ENCODE results near the gene TRERF1. TPM values are rescaled to one million over a fixed set of nuclear protein-coding genes. Genes with fewer than 3 reads are reported as not detected.

The TRERF1 gene
- total and polyA plus RNA-seq, 2 of the 8 experiments (the other 6 are each of a cell fraction or from before 2014, with no cell fraction given) = 10.8 to 21.5 TPM

DNA sequence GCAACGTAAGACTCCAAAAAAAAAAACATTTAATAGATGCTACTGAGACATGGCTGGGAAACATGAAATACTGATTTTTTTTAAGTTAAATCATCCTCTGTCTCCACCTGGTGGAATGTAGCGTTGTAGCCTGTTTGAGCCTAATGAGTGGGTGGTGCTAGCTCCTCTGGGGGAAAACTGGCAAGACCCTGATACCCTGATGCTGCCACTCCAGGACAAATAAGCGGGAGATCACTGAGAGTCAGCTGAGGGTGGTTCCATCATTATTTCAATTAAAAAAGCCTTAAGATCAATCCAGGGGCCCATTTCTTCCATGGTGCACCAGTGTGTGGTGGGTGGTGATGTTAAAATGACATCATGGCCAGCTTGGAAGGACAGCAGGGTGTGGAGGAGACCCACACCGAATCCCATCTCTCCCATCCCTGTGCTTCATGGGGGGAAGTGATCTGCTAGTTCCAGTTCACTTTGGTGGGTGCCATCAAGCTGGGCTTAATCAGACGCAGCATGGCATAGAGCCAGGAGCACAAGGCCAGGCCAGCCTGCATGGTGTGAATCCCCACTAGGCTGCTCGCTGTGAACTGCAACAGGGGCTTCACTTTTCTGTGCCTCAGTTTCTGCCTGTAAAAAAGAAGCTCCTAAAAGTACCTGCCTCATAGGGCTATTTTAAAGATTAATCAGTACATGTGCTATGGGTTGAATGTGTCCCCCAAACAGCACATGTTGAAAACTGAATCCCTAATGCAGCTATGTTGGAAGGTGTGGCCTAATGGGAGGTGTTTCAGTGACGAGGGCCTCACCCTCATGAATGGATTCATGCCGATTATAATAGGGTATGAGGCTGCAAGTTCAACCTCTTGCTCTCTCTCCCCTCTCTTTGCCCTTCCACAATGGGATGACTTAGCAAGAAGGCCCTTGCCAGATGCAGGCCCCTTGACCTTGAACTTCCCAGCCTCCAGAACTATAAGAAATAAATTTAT, 221.1 kb downstream of the TRERF1 start:
- no peak overlapping the region for H3K14ac ChIP-seq (ENCODE audit: insufficient read length)
- DNase-seq (ENCODE audit: low read depth in 1 of 2, low spot score in 2 of 2) (no peak), FAIRE-seq (no peak)
- H2AFZ ChIP-seq (ENCODE audit: low read length) = no peak overlapping the region
- TF ChIP-seq NRF1 (IDR thresholded peaks at IDR 0.05; ENCODE audit: low read depth, low read length) (no peak), RAD21 (IDR thresholded peaks at IDR 0.05 in 1 of 2, conservative IDR thresholded peaks at IDR 0.05 in 1 of 2; ENCODE audit: low read depth in 2 of 2, low read length in 2 of 2) (peak; percentile 35 to 50), CBX8 (IDR thresholded peaks at IDR 0.05; ENCODE audit: borderline replicate concordance, low read depth, low read length) (no peak), CTCF (IDR thresholded peaks at IDR 0.05; ENCODE audit: control extremely low read depth in 1 of 3, insufficient read depth in 1 of 3, low read depth in 1 of 3, low read length in 3 of 3) (peak; percentile 2 to 46 (median 45))
- H3K27ac ChIP-seq (ENCODE audit: low read depth, low read length) = no peak overlapping the region
- no peak overlapping the region for H4K91ac ChIP-seq (replicated peaks; ENCODE audit: insufficient read length, low read length)
- H3K4me1 ChIP-seq (replicated peaks in 1 of 4; ENCODE audit: control insufficient read depth in 3 of 4, insufficient read depth in 4 of 4, low read length in 3 of 4) = no peaks in the 10 kb centered on the region
- no peak overlapping the region for H4K8ac ChIP-seq (ENCODE audit: extremely low read depth, insufficient read depth, low read length)
- no peak overlapping the region for H3K4me3 ChIP-seq (ENCODE audit: extremely low read depth in 1 of 4, insufficient read depth in 2 of 4, low read depth in 3 of 4, low read length in 4 of 4)
- no peak overlapping the region for H2BK120ac ChIP-seq (replicated peaks; ENCODE audit: low read depth, low read length)
- H2BK12ac ChIP-seq (ENCODE audit: low read depth, low read length) = no peak overlapping the region
- no peak overlapping the region for H2BK5ac ChIP-seq (ENCODE audit: low read depth, low read length)
- no peaks in the 10 kb centered on the region for H3K79me1 ChIP-seq (ENCODE audit: low read depth, low read length)
- WGBS, 2 experiments (ENCODE audit: extremely low coverage in 1 of 2, insufficient coverage in 1 of 2, insufficient read length in 1 of 2, insufficient replicate concordance in 2 of 2, low coverage in 1 of 2, low lambda C conversion rate in 2 of 2, missing lambda C conversion rate in 1 of 2) = 82% methylated on average over 8 of the region's 8 CpGs; no CpG with 5 or more reads in 1 of the 2 experiments
- no peaks in the 10 kb centered on the region for H4K20me1 ChIP-seq (replicated peaks in 1 of 2; ENCODE audit: control insufficient read depth in 1 of 2, insufficient read depth in 2 of 2, low read length in 2 of 2)
- H4K5ac ChIP-seq (ENCODE audit: insufficient read length, low read depth, low read length) = no peak overlapping the region
- H3K23ac ChIP-seq (ENCODE audit: insufficient read length) = no peak overlapping the region
- no peak overlapping the region for H3K9ac ChIP-seq (replicated peaks in 1 of 4; ENCODE audit: extremely low read depth in 1 of 4, low read depth in 3 of 4, low read length in 3 of 4)
- H2BK20ac ChIP-seq (ENCODE audit: low read length) = no peak overlapping the region
- H3K18ac ChIP-seq (ENCODE audit: extremely low read depth, low read length) = no peak overlapping the region
- H3K4ac ChIP-seq (replicated peaks; ENCODE audit: insufficient read length, low read depth, low read length) = no peak overlapping the region
- no peaks in the 10 kb centered on the region for H3K27me3 ChIP-seq (replicated peaks in 1 of 4; ENCODE audit: control insufficient read depth in 3 of 4, extremely low read depth in 1 of 4, insufficient read depth in 3 of 4, low read length in 3 of 4)
- ChIA-PET CTCF (ENCODE audit: partially characterized antibody) (interaction anchor here (0.5 to 5.2 kb wide), 20 partner anchors 9 to 376 kb away, joined by 3 to 52 read pairs (median 4); partner anchors contain the start of genes GUCA1B and MRPS10), POLR2A (ENCODE audit: partially characterized antibody) (interaction anchor here (0.7 to 1.5 kb wide), 4 partner anchors 8 to 566 kb away, joined by 3 to 4 read pairs (median 3); no protein-coding TSS in a partner anchor)
- no peak overlapping the region for H2BK15ac ChIP-seq (ENCODE audit: low read length)
- no peak overlapping the region for H3K56ac ChIP-seq (replicated peaks; ENCODE audit: insufficient read length, low read depth, low read length)
- no peak overlapping the region for H2AK5ac ChIP-seq (ENCODE audit: low read depth, low read length)
- no peak overlapping the region for H3K4me2 ChIP-seq (ENCODE audit: insufficient read depth in 1 of 2, low read depth in 2 of 2, low read length in 2 of 2)
- H3K79me2 ChIP-seq (ENCODE audit: control insufficient read depth in 1 of 2, insufficient read depth in 2 of 2, low read length in 2 of 2) = no peaks in the 10 kb centered on the region
- peaks cover 0 to 41% (median 17%) of the 10 kb centered on the region in 4 experiments; a peak in 6 of 8 replicates for H3K36me3 ChIP-seq (ENCODE audit: control insufficient read depth in 2 of 4, insufficient read depth in 4 of 4, low read length in 3 of 4)
- H3K9me3 ChIP-seq (ENCODE audit: insufficient read depth in 2 of 2, low read depth in 1 of 2, low read length in 1 of 2) = no peaks in the 10 kb centered on the region
- H3K23me2 ChIP-seq (ENCODE audit: low read depth, low read length) = no peaks in the 10 kb centered on the region

Measured in H1 (cell line).